Measurements from ENCODE around the gene RNPS1.

GRCh38 chr16:2275476-2276367 is 7.8 kb upstream of the RNPS1 start:
- TF ChIP-seq CTCF (IDR thresholded peaks at IDR 0.05) (no peak), POLR2A (IDR thresholded peaks at IDR 0.05) (no peak), EP300 (IDR thresholded peaks at IDR 0.05) (no peak)

Data from ovary (tissue), 3 donors.